Measurements from ENCODE around the gene BOK. TPM values are rescaled to one million over a fixed set of nuclear protein-coding genes. Genes with fewer than 3 reads are reported as not detected.

The BOK gene
- total and polyA plus RNA-seq, 2 of the 13 experiments (the other 11 are each of a cell fraction or from before 2014, with no cell fraction given) = 35.5 to 39.2 TPM

DNA sequence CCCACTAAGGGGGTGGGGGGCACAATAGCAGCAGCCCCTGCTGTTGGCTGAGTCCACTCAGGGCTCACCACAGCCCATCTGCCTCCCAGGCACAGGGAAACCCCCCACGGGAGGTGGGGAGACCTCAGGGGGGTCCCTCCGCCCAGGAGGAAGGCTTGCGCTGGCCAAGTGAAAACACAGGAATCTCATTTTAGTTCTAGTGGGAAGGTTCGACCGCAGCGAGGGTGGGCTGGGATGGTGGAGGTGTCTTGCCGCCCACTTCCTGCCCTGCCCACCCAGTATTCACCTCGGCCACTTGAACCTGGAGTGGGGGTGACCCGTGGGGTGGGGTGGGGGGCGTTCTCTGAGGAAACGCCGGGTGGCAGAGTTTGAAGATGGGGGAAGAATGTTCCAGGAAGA is 6.9 kb upstream of the BOK start (continued):
- no peak for TF ChIP-seq DNMT1 (CRISPR knock-in tag; IDR thresholded peaks at IDR 0.05)
- TF ChIP-seq POLR2AphosphoS2 (IDR thresholded peaks at IDR 0.05; ENCODE audit: low read depth, low read length) = no peak
- no peak for TF ChIP-seq SALL2 (CRISPR knock-in tag; IDR thresholded peaks at IDR 0.05)
- TF ChIP-seq, protein P1, sequence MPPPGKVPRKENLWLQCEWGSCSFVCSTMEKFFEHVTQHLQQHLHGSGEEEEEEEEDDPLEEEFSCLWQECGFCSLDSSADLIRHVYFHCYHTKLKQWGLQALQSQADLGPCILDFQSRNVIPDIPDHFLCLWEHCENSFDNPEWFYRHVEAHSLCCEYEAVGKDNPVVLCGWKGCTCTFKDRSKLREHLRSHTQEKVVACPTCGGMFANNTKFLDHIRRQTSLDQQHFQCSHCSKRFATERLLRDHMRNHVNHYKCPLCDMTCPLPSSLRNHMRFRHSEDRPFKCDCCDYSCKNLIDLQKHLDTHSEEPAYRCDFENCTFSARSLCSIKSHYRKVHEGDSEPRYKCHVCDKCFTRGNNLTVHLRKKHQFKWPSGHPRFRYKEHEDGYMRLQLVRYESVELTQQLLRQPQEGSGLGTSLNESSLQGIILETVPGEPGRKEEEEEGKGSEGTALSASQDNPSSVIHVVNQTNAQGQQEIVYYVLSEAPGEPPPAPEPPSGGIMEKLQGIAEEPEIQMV (CRISPR knock-in tag; IDR thresholded peaks at IDR 0.05; ENCODE audit: low read depth) = no peak

DNA sequence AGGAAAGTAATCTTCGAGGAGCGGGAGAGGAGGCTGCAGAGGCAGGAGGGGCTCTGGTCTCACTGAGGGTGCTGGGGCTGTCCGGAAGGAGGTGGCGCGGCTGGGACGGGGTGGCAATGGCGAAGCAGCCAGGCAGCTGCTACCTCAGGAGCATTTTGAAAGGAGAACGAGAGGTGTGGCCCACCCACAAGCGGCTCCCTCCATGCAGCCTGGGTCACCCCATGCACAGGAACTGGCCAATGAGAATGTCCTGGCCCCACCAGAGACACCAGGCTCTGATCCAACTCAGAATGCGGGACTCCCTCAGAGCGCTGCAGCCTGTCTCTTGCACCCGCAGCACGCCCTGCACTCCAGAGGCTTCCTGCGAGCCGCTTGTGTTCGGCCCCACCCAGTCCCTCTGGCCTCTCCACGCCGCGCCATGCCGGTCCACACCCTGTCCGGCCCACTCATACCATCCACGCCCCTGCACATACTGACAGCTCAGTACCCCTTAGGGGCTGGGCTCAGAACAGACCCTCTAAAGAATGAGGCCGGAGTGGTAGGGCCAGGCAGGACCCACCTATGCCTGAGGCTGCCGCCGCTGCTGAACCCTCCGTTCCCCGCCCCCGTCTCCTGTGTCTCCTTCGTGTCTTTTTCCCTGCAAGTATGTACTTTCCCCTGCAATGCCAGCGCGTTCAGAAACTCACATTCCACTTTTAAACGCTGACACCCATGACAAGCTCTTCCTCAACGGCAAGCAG is 6.4 kb upstream of the BOK start:
- Histone ChIP-seq H2AFZ (ENCODE audit: low read length) (no peak overlapping the region), H3K4me2 (ENCODE audit: low read depth, low read length) (peak overlapping the region; percentile 93), H3K4me3 (replicated peaks in 1 of 3; ENCODE audit: insufficient read depth in 1 of 3, low read depth in 2 of 3, low read length in 3 of 3) (peak overlapping the region; percentile 58 to 78 (median 67)), H3K9me3 (ENCODE audit: low read length) (no peaks in the 10 kb centered on the region), H3K79me2 (ENCODE audit: insufficient read depth, low read length) (no peaks in the 10 kb centered on the region), H3K27me3 (ENCODE audit: control insufficient read depth in 1 of 2, insufficient read depth in 2 of 2, low read length in 2 of 2) (no peaks in the 10 kb centered on the region), H3K36me3 (replicated peaks in 1 of 2; ENCODE audit: control insufficient read depth in 1 of 2, insufficient read depth in 2 of 2, low read length in 2 of 2) (no peaks in the 10 kb centered on the region), H3K9ac (ENCODE audit: insufficient read depth, low read depth, low read length) (peak overlapping the region; percentile 70), H3K4me1 (ENCODE audit: insufficient read depth, low read length) (peaks cover 88% of the 10 kb centered on the region), H3K27ac (ENCODE audit: extremely low read length, insufficient read depth, low read length) (peak overlapping the region; percentile 81), H4K20me1 (ENCODE audit: insufficient read depth, low read length) (no peaks in the 10 kb centered on the region)
- peak; percentile 41 for ATAC-seq
- FAIRE-seq = no peak
- BruUV-seq (replicated peaks) = TSS peak; percentile 82
- WGBS (ENCODE audit: low lambda C conversion rate) = 26% methylated on average over 31 of the region's 33 CpGs
- DNase-seq (ENCODE audit: low spot score) = no peak
- intact Hi-C loops (cut with micrococcal nuclease; ENCODE audit: unreplicated experiment) = loop anchor here (5.0 kb wide), 1 partner anchor 45 kb away; no protein-coding TSS in a partner anchor
- in situ Hi-C loops (cut with HindIII; ENCODE audit: extremely low pct_ligation_motif_present, low pct_unique_long_range_greater_than_20kb) = loop anchor here (5.0 kb wide), 1 partner anchor 105 kb away; no protein-coding TSS in a partner anchor
- POLR2A ChIA-PET = interaction anchor here (1.0 to 2.0 kb wide), 3 partner anchors 9 to 58 kb away, joined by 3 to 5 read pairs (median 5); no protein-coding TSS in a partner anchor
- CTCF ChIA-PET (ENCODE audit: low intra/inter-chr PET ratio, low total read pairs) = no interaction called here
- TF ChIP-seq XBP1 (CRISPR knock-in tag; IDR thresholded peaks at IDR 0.05) (no peak), SRSF4 (IDR thresholded peaks at IDR 0.05; ENCODE audit: low read depth, low read length, poor library complexity, severe bottlenecking) (no peak), CBX5 (CRISPR knock-in tag; IDR thresholded peaks at IDR 0.05; ENCODE audit: borderline replicate concordance) (no peak), KLF16 (CRISPR knock-in tag; IDR thresholded peaks at IDR 0.05) (0 out of 4 replicates have a peak, but pooled peaks of 1 of the 2 experiments have one; percentile 68), POLR2AphosphoS5 (IDR thresholded peaks at IDR 0.05; ENCODE audit: low read depth, low read length) (peak; percentile 53; the same call in 1 of the 2 replicates), RFXANK (CRISPR knock-in tag; IDR thresholded peaks at IDR 0.05) (no peak), NFYB (CRISPR knock-in tag; IDR thresholded peaks at IDR 0.05) (peak; percentile 68), ZNF788 (CRISPR knock-in tag; IDR thresholded peaks at IDR 0.05; ENCODE audit: borderline replicate concordance) (peak; percentile 21; the same call in 1 of the 2 replicates), ZNF577 (CRISPR knock-in tag; IDR thresholded peaks at IDR 0.05; ENCODE audit: borderline replicate concordance, low read depth) (no peak), SRY (CRISPR knock-in tag; IDR thresholded peaks at IDR 0.05) (peak; percentile 18; the same call in 1 of the 2 replicates), GLI4 (CRISPR knock-in tag; IDR thresholded peaks at IDR 0.05; ENCODE audit: borderline replicate concordance) (peak; percentile 82; the same call in 1 of the 2 replicates), AKAP8 (CRISPR knock-in tag; IDR thresholded peaks at IDR 0.05) (peak; percentile 53; the same call in 1 of the 2 replicates), YY1 (IDR thresholded peaks at IDR 0.05; ENCODE audit: insufficient read depth, insufficient replicate concordance, low read depth, low read length) (peak; percentile 48), EEA1 (CRISPR knock-in tag; IDR thresholded peaks at IDR 0.05; ENCODE audit: borderline replicate concordance) (0 out of 2 replicates have a peak, but pooled peaks have one; percentile 80), ZNF431 (CRISPR knock-in tag; IDR thresholded peaks at IDR 0.05; ENCODE audit: borderline replicate concordance, low read depth) (peak; percentile 68), ZSCAN31 (CRISPR knock-in tag; IDR thresholded peaks at IDR 0.05; ENCODE audit: low read depth) (peak; percentile 11)
- TF ChIP-seq, protein P2, sequence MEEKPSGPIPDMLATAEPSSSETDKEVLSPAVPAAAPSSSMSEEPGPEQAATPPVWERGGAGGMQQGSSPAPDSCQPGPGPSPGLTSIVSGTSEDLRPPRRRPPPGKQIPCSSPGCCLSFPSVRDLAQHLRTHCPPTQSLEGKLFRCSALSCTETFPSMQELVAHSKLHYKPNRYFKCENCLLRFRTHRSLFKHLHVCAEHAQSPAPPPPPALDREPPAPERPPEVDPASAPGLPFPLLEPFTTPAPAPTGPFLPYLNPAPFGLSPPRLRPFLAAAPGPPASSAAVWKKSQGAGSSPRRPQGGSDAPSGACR (CRISPR knock-in tag; IDR thresholded peaks at IDR 0.05) = peak; percentile 66; the same call in 1 of the 2 replicates
